Skin of body (tissue), 2 donors: Measurements from ENCODE around the gene SMIM5. TPM values are rescaled to one million over a fixed set of nuclear protein-coding genes. Genes with fewer than 3 reads are reported as not detected.

Experiments
- DNase-seq: peaks from one replicate; lab custom pipeline; 2025; lab: John Stamatoyannopoulos, UW
- total RNA-seq: library from RNA; depleted of rRNA; stranded (reverse); fragments of >200 nt; gene quantifications from one replicate; pipeline ENCODE4 v1.2.3, GENCODE V29; 2014

SMIM5 gene
- total RNA-seq, 1 donor from 2014 or later: 7.2 TPM

- no peak for DNase-seq
These were observed 6.7 kb downstream of the SMIM5 start for GRCh38 chr17:75639771-75640555.

- DNase-seq: no peak
These were observed 7.4 kb downstream of the SMIM5 start for GRCh38 chr17:75640556-75641119.

GRCh38 chr17:75641343-75641742 is 8.1 kb downstream of the SMIM5 start:
- no peak for DNase-seq

- DNase-seq: no peak
These were observed 9.0 kb downstream of the SMIM5 start for GRCh38 chr17:75642182-75642783.

- no peak for DNase-seq
These were observed 9.8 kb downstream of the SMIM5 start for GRCh38 chr17:75642784-75643642.

- no peak for DNase-seq
These were observed 10.4 kb downstream of the SMIM5 start for GRCh38 chr17:75643643-75644017.

- DNase-seq: no peak
These were observed 12.3 kb downstream of the SMIM5 start for GRCh38 chr17:75645501-75645888.

GRCh38 chr17:75645889-75646637 is 12.8 kb downstream of the SMIM5 start:
- no peak for DNase-seq

- DNase-seq: no peak
These were observed 13.4 kb downstream of the SMIM5 start for GRCh38 chr17:75646638-75646992.

GRCh38 chr17:75647061-75647460 is 13.8 kb downstream of the SMIM5 start:
- DNase-seq: no peak

GRCh38 chr17:75647921-75648320 is 14.7 kb downstream of the SMIM5 start:
- no peak for DNase-seq

GRCh38 chr17:75649687-75650086 is 16.5 kb downstream of the SMIM5 start:
- no peak for DNase-seq

- DNase-seq: no peak
These were observed 17.6 kb downstream of the SMIM5 start for GRCh38 chr17:75650874-75651273.

GRCh38 chr17:75652341-75652740 is 19.1 kb downstream of the SMIM5 start:
- no peak for DNase-seq

GRCh38 chr17:75652934-75653549 is 19.8 kb downstream of the SMIM5 start:
- DNase-seq: no peak

GRCh38 chr17:75654176-75654575 is 20.9 kb downstream of the SMIM5 start:
- DNase-seq: no peak

- no peak for DNase-seq
These were observed 25.0 kb downstream of the SMIM5 start for GRCh38 chr17:75658237-75658636.

- DNase-seq: no peak
These were observed 28.3 kb downstream of the SMIM5 start for GRCh38 chr17:75661531-75661930.

- DNase-seq: no peak
These were observed 29.3 kb downstream of the SMIM5 start for GRCh38 chr17:75662511-75662910.

- no peak for DNase-seq
These were observed 30.9 kb downstream of the SMIM5 start for GRCh38 chr17:75664099-75664549.

GRCh38 chr17:75665981-75666380 is 32.7 kb downstream of the SMIM5 start:
- DNase-seq: no peak
